Spleen (tissue), 7 donors: ENCODE data around the gene C18orf63.

ENCODE experiments used
- POLR2A ChIP-seq, 3 donors: fragments of 450-650 bp; IDR thresholded peaks; one replicate each; pipeline ENCODE4 v1.5.1; 2017; ENCODE audit warnings: antibody characterized with exemption in 3 of 3, mild to moderate bottlenecking in 1 of 3
- TF ChIP-seq, protein P1 (sequence below), 11 experiments: fragments of 200-600 bp in 7 of 11; fragments of 450-650 bp in 4 of 11; sonication (generic) in 4 of 11; IDR thresholded peaks in 8 of 11; conservative IDR thresholded peaks in 3 of 11; 1 replicate in 7 of 11; 2 replicates in 4 of 11; pipeline versions ENCODE4 v1.4.0 to v1.8.0; 2016 to 2021; ENCODE audit warnings: antibody characterized with exemption in 11 of 11, inconsistent platforms in 4 of 11, mild to moderate bottlenecking in 1 of 11
- donor health status: DM: no; HTN: no; CAD: no; lungs with moderate emphysema.
- donor health status: DM: no; HTN: no; CAD: no.
- donor health status: DM: no; HTN: no; CAD: no.

DNA sequence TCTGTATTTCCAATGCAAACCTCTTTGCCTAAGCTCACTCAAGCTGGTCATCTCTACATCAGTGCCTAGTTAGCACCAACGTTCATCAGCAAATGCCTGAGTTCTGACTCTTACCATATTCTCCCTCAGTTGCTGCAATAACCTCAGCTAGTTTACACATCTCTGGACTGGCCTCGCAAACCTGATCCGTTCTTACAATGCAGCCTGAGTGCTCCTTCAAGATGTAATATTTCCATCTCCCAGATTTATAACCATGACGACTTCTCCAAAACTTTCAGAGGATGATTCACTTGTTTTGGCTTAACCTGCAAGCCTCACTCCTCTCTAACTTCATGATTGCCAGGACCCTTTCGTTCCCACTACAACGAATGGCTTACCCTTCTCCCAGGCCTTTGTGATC lies 71.7 kb downstream of the C18orf63 start:
- TF ChIP-seq, protein P1, sequence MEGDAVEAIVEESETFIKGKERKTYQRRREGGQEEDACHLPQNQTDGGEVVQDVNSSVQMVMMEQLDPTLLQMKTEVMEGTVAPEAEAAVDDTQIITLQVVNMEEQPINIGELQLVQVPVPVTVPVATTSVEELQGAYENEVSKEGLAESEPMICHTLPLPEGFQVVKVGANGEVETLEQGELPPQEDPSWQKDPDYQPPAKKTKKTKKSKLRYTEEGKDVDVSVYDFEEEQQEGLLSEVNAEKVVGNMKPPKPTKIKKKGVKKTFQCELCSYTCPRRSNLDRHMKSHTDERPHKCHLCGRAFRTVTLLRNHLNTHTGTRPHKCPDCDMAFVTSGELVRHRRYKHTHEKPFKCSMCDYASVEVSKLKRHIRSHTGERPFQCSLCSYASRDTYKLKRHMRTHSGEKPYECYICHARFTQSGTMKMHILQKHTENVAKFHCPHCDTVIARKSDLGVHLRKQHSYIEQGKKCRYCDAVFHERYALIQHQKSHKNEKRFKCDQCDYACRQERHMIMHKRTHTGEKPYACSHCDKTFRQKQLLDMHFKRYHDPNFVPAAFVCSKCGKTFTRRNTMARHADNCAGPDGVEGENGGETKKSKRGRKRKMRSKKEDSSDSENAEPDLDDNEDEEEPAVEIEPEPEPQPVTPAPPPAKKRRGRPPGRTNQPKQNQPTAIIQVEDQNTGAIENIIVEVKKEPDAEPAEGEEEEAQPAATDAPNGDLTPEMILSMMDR (IDR thresholded peaks at IDR 0.05 in 8 of 11, conservative IDR thresholded peaks at IDR 0.05 in 3 of 11), result no peak
- no peak for TF ChIP-seq POLR2A (IDR thresholded peaks at IDR 0.05)
